Putamen (tissue), 1 donor: Measurements from ENCODE around the gene PSG6.
"Not testable (repeated sequence)": the region's sequence is repeated elsewhere in the genome, so short reads cannot be mapped to it uniquely, and the experiment has no call there.

ENCODE experiments used
- DNase-seq: peaks from one replicate; pipeline ENCODE4 v3.0.0-alpha.2; 2016; ENCODE audit warnings: low spot score

Gene PSG6

DNA sequence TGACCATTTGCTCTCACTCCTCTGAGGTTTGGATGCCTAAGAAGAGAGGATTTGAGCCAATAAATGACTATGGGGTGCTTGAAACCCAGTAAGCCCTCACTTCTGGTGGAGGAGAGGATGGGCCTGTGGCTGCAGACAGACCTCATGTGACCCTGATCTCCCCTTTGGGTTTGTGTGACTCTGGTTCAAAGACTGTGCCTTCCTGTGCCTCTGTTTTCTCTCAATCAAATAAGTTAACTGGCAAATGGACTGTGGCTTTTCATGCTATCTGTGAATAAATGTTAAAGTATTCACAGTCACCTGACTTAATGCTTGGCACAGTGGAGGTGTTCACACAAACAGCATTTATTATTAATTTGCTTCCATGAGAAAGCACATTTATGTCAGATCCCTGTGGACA lies 64.9 kb downstream of the PSG6 start:
- DNase-seq: not testable (repeated sequence)
